ENCODE results near the gene MMD. TPM values are rescaled to one million over a fixed set of nuclear protein-coding genes. Genes with fewer than 3 reads are reported as not detected.

Gene MMD
- total and polyA plus RNA-seq, 2 donors from 2014 or later: 6.4 to 9.9 TPM

DNA sequence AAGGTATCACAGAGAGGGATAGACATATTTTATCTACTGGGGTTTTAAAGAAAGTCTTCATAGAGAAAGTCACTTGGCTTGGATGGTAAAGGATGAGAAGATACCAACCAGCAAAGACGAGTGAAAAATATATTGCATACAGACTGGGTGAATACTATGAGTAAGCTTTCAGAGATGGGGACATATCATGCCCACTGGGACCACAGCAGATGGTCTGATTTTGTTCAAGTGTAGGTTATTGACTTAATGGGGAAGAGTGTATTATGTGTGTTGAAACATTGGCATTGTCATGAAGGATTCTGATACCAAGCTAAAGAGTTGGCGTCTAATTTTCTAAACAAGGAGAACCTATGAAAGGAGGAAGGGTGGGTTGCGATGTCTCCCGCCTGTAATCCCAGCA, 13.8 kb upstream of the MMD start:
- peaks cover 2 to 13% (median 3%) of the 10 kb centered on the region in 3 donors for H3K4me1 ChIP-seq (ENCODE audit: control insufficient read depth in 2 of 3, insufficient read depth in 2 of 3, low read depth in 1 of 3, low read length in 3 of 3)
- no peak for DNase-seq
- H3K27ac ChIP-seq (ENCODE audit: low read depth in 2 of 2, low read length in 2 of 2): no peak overlapping the region
- no peaks in the 10 kb centered on the region for H3K9me3 ChIP-seq (ENCODE audit: control insufficient read depth in 2 of 3, insufficient read depth in 1 of 3, low read length in 3 of 3)
- H3K36me3 ChIP-seq (ENCODE audit: control insufficient read depth in 2 of 3, insufficient read depth in 3 of 3, low read length in 3 of 3): no peaks in the 10 kb centered on the region
- no peak overlapping the region for H3K4me3 ChIP-seq (ENCODE audit: low read length in 3 of 3)
- no peak for FAIRE-seq
- intact Hi-C loops (cut with DNase I): no loop called here
- no peaks in the 10 kb centered on the region for H3K27me3 ChIP-seq (ENCODE audit: control insufficient read depth, insufficient read depth, low read length)
- H3K9ac ChIP-seq (ENCODE audit: low read length in 3 of 3): no peak overlapping the region
- TF ChIP-seq, protein P1, sequence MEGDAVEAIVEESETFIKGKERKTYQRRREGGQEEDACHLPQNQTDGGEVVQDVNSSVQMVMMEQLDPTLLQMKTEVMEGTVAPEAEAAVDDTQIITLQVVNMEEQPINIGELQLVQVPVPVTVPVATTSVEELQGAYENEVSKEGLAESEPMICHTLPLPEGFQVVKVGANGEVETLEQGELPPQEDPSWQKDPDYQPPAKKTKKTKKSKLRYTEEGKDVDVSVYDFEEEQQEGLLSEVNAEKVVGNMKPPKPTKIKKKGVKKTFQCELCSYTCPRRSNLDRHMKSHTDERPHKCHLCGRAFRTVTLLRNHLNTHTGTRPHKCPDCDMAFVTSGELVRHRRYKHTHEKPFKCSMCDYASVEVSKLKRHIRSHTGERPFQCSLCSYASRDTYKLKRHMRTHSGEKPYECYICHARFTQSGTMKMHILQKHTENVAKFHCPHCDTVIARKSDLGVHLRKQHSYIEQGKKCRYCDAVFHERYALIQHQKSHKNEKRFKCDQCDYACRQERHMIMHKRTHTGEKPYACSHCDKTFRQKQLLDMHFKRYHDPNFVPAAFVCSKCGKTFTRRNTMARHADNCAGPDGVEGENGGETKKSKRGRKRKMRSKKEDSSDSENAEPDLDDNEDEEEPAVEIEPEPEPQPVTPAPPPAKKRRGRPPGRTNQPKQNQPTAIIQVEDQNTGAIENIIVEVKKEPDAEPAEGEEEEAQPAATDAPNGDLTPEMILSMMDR (IDR thresholded peaks at IDR 0.05; ENCODE audit: borderline replicate concordance, extremely low read depth, insufficient read depth): no peak

DNA sequence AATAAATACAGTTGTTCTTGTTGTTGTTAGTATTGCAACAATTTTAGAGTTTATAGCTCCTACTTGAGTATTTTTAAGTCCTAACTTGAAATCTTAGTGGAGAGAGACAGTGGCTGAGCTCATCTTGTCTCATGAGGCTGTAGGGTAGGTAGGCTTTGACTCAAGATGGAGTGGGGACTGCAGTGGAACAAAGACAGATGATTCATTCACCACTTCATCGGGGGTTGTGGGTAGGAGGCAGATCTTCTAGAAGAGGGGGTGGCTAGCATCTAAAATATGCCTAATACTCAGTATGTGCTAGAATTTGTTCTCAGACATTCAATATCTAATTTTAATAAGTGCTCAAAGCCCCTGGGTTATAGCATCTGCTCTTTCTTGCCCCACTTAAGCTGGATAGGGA, 13.1 kb upstream of the MMD start:
- H3K4me1 ChIP-seq (ENCODE audit: control insufficient read depth in 2 of 3, insufficient read depth in 2 of 3, low read depth in 1 of 3, low read length in 3 of 3): peaks cover 2 to 13% (median 3%) of the 10 kb centered on the region in 3 donors
- H3K36me3 ChIP-seq (ENCODE audit: control insufficient read depth in 2 of 3, insufficient read depth in 3 of 3, low read length in 3 of 3): no peaks in the 10 kb centered on the region
- no peak overlapping the region for H3K27ac ChIP-seq (ENCODE audit: low read depth in 2 of 2, low read length in 2 of 2)
- no peak overlapping the region for H3K4me3 ChIP-seq (ENCODE audit: low read length in 3 of 3)
- FAIRE-seq (no peak), DNase-seq (no peak)
- no peaks in the 10 kb centered on the region for H3K27me3 ChIP-seq (ENCODE audit: control insufficient read depth, insufficient read depth, low read length)
- intact Hi-C loops (cut with DNase I): no loop called here
- H3K9me3 ChIP-seq (ENCODE audit: control insufficient read depth in 2 of 3, insufficient read depth in 1 of 3, low read length in 3 of 3): no peaks in the 10 kb centered on the region
- H3K9ac ChIP-seq (ENCODE audit: low read length in 3 of 3): no peak overlapping the region
- TF ChIP-seq, protein P1 (IDR thresholded peaks at IDR 0.05; ENCODE audit: borderline replicate concordance, extremely low read depth, insufficient read depth): no peak

DNA sequence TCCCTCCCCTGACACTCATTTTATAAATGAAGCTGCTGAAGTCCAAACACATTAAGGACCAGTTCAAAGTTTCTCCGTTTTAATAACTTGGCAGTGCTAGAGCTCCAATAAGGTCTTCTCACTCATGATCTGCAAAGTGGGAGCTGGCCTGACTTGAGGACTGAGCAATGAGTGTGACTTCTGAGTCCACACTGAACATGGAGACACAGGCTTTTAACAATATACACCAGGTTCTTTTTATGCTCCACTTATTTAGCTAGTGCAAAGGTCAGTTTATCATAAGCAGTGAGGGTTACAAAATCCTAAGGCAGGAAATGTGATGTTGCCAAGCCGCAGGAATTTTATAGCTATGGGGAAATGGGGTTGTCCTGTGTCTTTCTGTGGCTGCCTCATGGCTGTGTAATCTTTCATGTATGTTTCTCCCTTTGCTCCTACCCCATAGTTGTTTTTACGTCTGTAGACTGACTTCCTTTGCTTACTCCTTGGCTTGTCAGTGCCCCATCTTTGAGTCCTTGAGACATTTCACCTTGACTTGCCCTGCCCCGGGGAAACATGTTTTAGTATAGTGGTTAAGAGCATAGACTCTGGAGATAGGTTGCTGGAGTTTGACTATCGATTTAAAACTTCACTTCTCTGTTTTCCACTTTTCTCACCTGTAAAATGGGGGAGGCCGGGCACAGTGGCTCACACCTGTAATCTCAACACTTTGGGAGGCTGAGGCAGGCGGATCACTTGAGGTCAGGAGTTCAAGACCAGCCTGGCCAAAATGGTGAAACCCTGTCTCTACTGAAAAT, 12.2 kb upstream of the MMD start:
- no peaks in the 10 kb centered on the region for H3K36me3 ChIP-seq (ENCODE audit: control insufficient read depth in 2 of 3, insufficient read depth in 3 of 3, low read length in 3 of 3)
- no peak overlapping the region for H3K9ac ChIP-seq (ENCODE audit: low read length in 3 of 3)
- H3K4me1 ChIP-seq (ENCODE audit: control insufficient read depth in 2 of 3, insufficient read depth in 2 of 3, low read depth in 1 of 3, low read length in 3 of 3): peaks cover 2 to 13% (median 3%) of the 10 kb centered on the region in 3 donors
- no peak overlapping the region for H3K4me3 ChIP-seq (ENCODE audit: low read length in 3 of 3)
- TF ChIP-seq, protein P1 (IDR thresholded peaks at IDR 0.05; ENCODE audit: borderline replicate concordance, extremely low read depth, insufficient read depth): no peak
- peak in 2 of 5 donors; percentile 41 to 56 for DNase-seq
- H3K27ac ChIP-seq (ENCODE audit: low read depth in 2 of 2, low read length in 2 of 2): peak overlapping the region; percentile 29 to 32
- H3K27me3 ChIP-seq (ENCODE audit: control insufficient read depth, insufficient read depth, low read length): no peaks in the 10 kb centered on the region
- no peaks in the 10 kb centered on the region for H3K9me3 ChIP-seq (ENCODE audit: control insufficient read depth in 2 of 3, insufficient read depth in 1 of 3, low read length in 3 of 3)
- intact Hi-C loops (cut with DNase I): no loop called here
- FAIRE-seq: no peak

All from kidney (tissue), 14 donors.